ENCODE measurements around the gene ZBTB44. TPM values are rescaled to one million over a fixed set of nuclear protein-coding genes. Genes with fewer than 3 reads are reported as not detected.

The ZBTB44 gene
- polyA plus RNA-seq, 1 experiment, result 18.7 TPM

- CTCF ChIA-PET, result interaction anchor here (1.0 kb wide), 1 partner anchor 15 kb away, joined by 3 read pairs; no protein-coding TSS in a partner anchor
- Histone ChIP-seq H3K27ac (ENCODE audit: low read depth, low read length) (no peak overlapping the region), H3K27me3 (ENCODE audit: control insufficient read depth, insufficient read depth, low read length) (no peaks in the 10 kb centered on the region), H3K9me3 (ENCODE audit: control insufficient read depth, insufficient read depth, low read length) (no peaks in the 10 kb centered on the region), H3K4me3 (ENCODE audit: low read depth, low read length) (no peak overlapping the region)
- no peak for TF ChIP-seq CTCF (IDR thresholded peaks at IDR 0.05; ENCODE audit: low read depth, low read length)
- POLR2A ChIA-PET, result no interaction called here
- no peak for DNase-seq (ENCODE audit: low read depth, low spot score)
Observed at GRCh38 chr11:130227373-130227772, 87.3 kb downstream of the ZBTB44 start.

- Histone ChIP-seq H3K9me3 (ENCODE audit: control insufficient read depth, insufficient read depth, low read length) (no peaks in the 10 kb centered on the region; the same call in 1 of the 2 replicates), H3K4me3 (ENCODE audit: low read depth, low read length) (no peak overlapping the region), H3K27ac (ENCODE audit: low read depth, low read length) (no peak overlapping the region), H3K27me3 (ENCODE audit: control insufficient read depth, insufficient read depth, low read length) (peaks cover 8% of the 10 kb centered on the region)
- CTCF ChIA-PET, result interaction anchor here (4.0 kb wide), 1 partner anchor 11 kb away, joined by 22 read pairs; no protein-coding TSS in a partner anchor
- no peak for TF ChIP-seq CTCF (IDR thresholded peaks at IDR 0.05; ENCODE audit: low read depth, low read length)
- DNase-seq (ENCODE audit: low read depth, low spot score), result no peak
- POLR2A ChIA-PET, result no interaction called here
Observed at GRCh38 chr11:130223291-130223971, 91.3 kb downstream of the ZBTB44 start.

- ChIA-PET POLR2A (no interaction called here), CTCF (no interaction called here)
- DNase-seq (ENCODE audit: low read depth, low spot score), result no peak
- Histone ChIP-seq H3K4me3 (ENCODE audit: low read depth, low read length) (no peak overlapping the region), H3K9me3 (ENCODE audit: control insufficient read depth, insufficient read depth, low read length) (no peaks in the 10 kb centered on the region; the same call in 1 of the 2 replicates), H3K27ac (ENCODE audit: low read depth, low read length) (no peak overlapping the region), H3K27me3 (ENCODE audit: control insufficient read depth, insufficient read depth, low read length) (peaks cover 19% of the 10 kb centered on the region)
- no peak for TF ChIP-seq CTCF (IDR thresholded peaks at IDR 0.05; ENCODE audit: low read depth, low read length)
Observed at GRCh38 chr11:130220311-130221035, 94.2 kb downstream of the ZBTB44 start.

GRCh38 chr11:130219148-130219547, 95.6 kb downstream of the ZBTB44 start:
- CTCF ChIA-PET, result interaction anchor here (0.6 kb wide), 1 partner anchor 697 kb away, joined by 3 read pairs; the partner anchor contains the start of gene SNX19

More at GRCh38 chr11:130219148-130219547, 95.6 kb downstream of the ZBTB44 start:
- TF ChIP-seq CTCF (IDR thresholded peaks at IDR 0.05; ENCODE audit: low read depth, low read length), result no peak
- H3K27ac ChIP-seq (ENCODE audit: low read depth, low read length), result no peak overlapping the region
- H3K27me3 ChIP-seq (ENCODE audit: control insufficient read depth, insufficient read depth, low read length), result peaks cover 28% of the 10 kb centered on the region
- no peak overlapping the region for H3K4me3 ChIP-seq (ENCODE audit: low read depth, low read length)
- no peak for DNase-seq (ENCODE audit: low read depth, low spot score)
- POLR2A ChIA-PET, result no interaction called here
- H3K9me3 ChIP-seq (ENCODE audit: control insufficient read depth, insufficient read depth, low read length), result no peaks in the 10 kb centered on the region; the same call in 1 of the 2 replicates

All from AG04450 (cell line).